Vein endothelial cell (primary cell): ENCODE data around the gene HLA-F. TPM values are rescaled to one million over a fixed set of nuclear protein-coding genes. Genes with fewer than 3 reads are reported as not detected.

Source experiments
- small RNA-seq: library from RNA; depleted of rRNA; stranded (forward); fragments of <200 nt; gene quantifications from one replicate; pipeline ENCODE3, GENCODE V24; 2012
- total RNA-seq: library from RNA; depleted of rRNA; stranded (reverse); fragments of >200 nt; gene quantifications from 2 replicates; pipeline ENCODE4 v1.2.3, GENCODE V29; 2012

The HLA-F gene
- total RNA-seq: 0.98 and 5.7 TPM in 2 replicates

DNA sequence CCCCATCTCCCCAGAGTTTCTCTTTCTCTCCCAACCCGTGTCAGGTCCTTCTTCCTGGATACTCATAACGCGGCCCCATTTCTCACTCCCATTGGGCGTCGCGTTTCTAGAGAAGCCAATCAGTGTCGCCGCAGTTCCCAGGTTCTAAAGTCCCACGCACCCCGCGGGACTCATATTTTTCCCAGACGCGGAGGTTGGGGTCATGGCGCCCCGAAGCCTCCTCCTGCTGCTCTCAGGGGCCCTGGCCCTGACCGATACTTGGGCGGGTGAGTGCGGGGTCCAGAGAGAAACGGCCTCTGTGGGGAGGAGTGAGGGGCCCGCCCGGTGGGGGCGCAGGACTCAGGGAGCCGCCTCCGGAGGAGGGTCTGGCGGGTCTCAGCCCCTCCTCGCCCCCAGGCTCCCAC, at the start of gene HLA-F:
HLA-F (plus strand) TSS at position 173 of the 404 bp plus-strand sequence; CDS start at position 203, 30 bp downstream.

DNA sequence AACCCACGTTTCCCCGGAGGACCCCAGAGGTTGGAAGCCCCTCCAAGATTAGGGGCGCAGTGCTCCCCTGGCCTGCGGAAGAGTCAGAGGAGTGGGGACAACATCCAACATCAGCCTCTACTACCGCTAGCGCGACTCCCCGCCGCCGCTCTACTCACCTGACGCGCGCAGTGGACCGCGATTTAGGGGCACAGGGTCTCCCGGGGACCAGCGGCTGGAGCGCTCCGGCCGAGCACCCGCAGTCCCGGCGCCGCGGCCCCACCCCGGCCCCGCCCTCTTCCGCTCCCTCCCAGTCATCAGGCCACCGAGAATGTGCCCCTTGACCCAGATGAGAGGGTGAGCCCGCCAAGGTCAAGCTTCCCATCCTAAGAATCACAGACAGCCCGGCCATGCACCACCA, 42.3 kb upstream of the HLA-F start, which contains the start of gene ZFP57:
ZFP57 (minus strand) TSS at position 249 of the 400 bp plus-strand sequence. CDS start 4,149 bp downstream, outside the sequence.

Small RNA genes within 50 kb of the gene (small RNA-seq; reads per million reads assigned to genes)
- gene AL645939.2 (not detected), gene AL645939.3 (not detected), gene AL645939.4 (not detected), gene RF00019 (not detected)

Other genes with a start within 250 kb of the HLA-F start
- gene MAS1L, start 235.5 kb upstream of the HLA-F start, total RNA-seq: not detected in 2 replicates
- 3.9 and 7.5 TPM in 2 replicates for gene UBD, start 163.7 kb upstream of the HLA-F start, total RNA-seq
- not detected in 2 replicates for gene OR2H2, start 138.3 kb upstream of the HLA-F start, total RNA-seq
- gene GABBR1, start 90.3 kb upstream of the HLA-F start, total RNA-seq: 4.6 and 6.6 TPM in 2 replicates
- not detected in 2 replicates for gene MOG, start 66.3 kb upstream of the HLA-F start, total RNA-seq
- gene ZFP57, start 42.3 kb upstream of the HLA-F start, total RNA-seq: 0.10 TPM in 1 of 2 replicates, not detected in the other
- gene HLA-G, start 104.4 kb downstream of the HLA-F start, total RNA-seq: not detected in 2 replicates
- gene HLA-A, start 219.1 kb downstream of the HLA-F start, total RNA-seq: 216 and 332 TPM in 2 replicates